Fibroblast of upper back skin (primary cell): Measurements from ENCODE around the gene TCF4.

Experiments used
- DNase-seq: peaks from one replicate; pipeline ENCODE4 v3.0.0-alpha.2; 2013

TCF4 gene

GRCh38 chr18:55588111-55588869, at the start of gene TCF4:
TCF4 (minus strand) TSS chr18:55588192; CDS start chr18:55587116, 1,076 bp downstream.
- DNase-seq = peak; percentile 73

GRCh38 chr18:55637204-55637603, 49.2 kb upstream of the TCF4 start:
- no peak for DNase-seq

GRCh38 chr18:55635439-55635838, 47.4 kb upstream of the TCF4 start:
- no peak for DNase-seq

GRCh38 chr18:55634545-55634944, 46.6 kb upstream of the TCF4 start:
- peak; percentile 88 for DNase-seq

GRCh38 chr18:55633032-55633431, 45.0 kb upstream of the TCF4 start:
- no peak for DNase-seq

- no peak for DNase-seq
Measured at GRCh38 chr18:55629133-55629532, 41.1 kb upstream of the TCF4 start.

GRCh38 chr18:55627007-55627406, 39.0 kb upstream of the TCF4 start:
- no peak for DNase-seq

- no peak for DNase-seq
Measured at GRCh38 chr18:55625901-55626300, 37.9 kb upstream of the TCF4 start.

- no peak for DNase-seq
Measured at GRCh38 chr18:55623626-55624025, 35.6 kb upstream of the TCF4 start.

- DNase-seq = peak; percentile 87
Measured at GRCh38 chr18:55610506-55610905, 22.5 kb upstream of the TCF4 start.

GRCh38 chr18:55609160-55609825, 21.3 kb upstream of the TCF4 start:
- DNase-seq = no peak

GRCh38 chr18:55608497-55608896, 20.5 kb upstream of the TCF4 start:
- DNase-seq = no peak

- DNase-seq = no peak
Measured at GRCh38 chr18:55607773-55608172, 19.8 kb upstream of the TCF4 start.

- DNase-seq = no peak
Measured at GRCh38 chr18:55605733-55606338, 17.8 kb upstream of the TCF4 start.

- DNase-seq = no peak
Measured at GRCh38 chr18:55603775-55604174, 15.8 kb upstream of the TCF4 start.

GRCh38 chr18:55593888-55594287, 5.9 kb upstream of the TCF4 start:
- DNase-seq = no peak

GRCh38 chr18:55592572-55592971, 4.6 kb upstream of the TCF4 start:
- no peak for DNase-seq

- no peak for DNase-seq
Measured at GRCh38 chr18:55592106-55592505, 4.1 kb upstream of the TCF4 start.

GRCh38 chr18:55589625-55590291, 1.8 kb upstream of the TCF4 start:
- peak; percentile 97 for DNase-seq

GRCh38 chr18:55588870-55589595, 1.0 kb upstream of the TCF4 start:
- DNase-seq = no peak

GRCh38 chr18:55587418-55588110, 428 bp downstream of the TCF4 start:
- peak; percentile 66 for DNase-seq

GRCh38 chr18:55585920-55586561, 2.0 kb downstream of the TCF4 start:
- peak; percentile 42 for DNase-seq
